Left lung (tissue), 10 donors: ENCODE data around the gene MOB2. TPM values are rescaled to one million over a fixed set of nuclear protein-coding genes. Genes with fewer than 3 reads are reported as not detected.
A peak's percentile ranks its signal among the peaks of the same experiment; 100 is the strongest.

Experiments
- ATAC-seq: fragments of 200-7000 bp; cut with Tn5 transposase; one replicate; pipeline ENCODE4 v1.9.1; 2020; ENCODE audit warnings: moderate library complexity
- DNase-seq, 4 donors: peaks; one replicate each; pipeline ENCODE4 v3.0.0-alpha.2; 2013 to 2020
- H3K27ac ChIP-seq, 2 donors: fragments of 200-600 bp; sonication (generic) in 1 of 2; one replicate each; pipeline versions ENCODE4 v1.5.0 to v1.8.0; 2020 to 2021
- H3K27me3 ChIP-seq, 2 donors: fragments of 200-600 bp; sonication (generic) in 1 of 2; one replicate each; pipeline versions ENCODE4 v1.5.0 to v1.8.0; 2020 to 2021
- H3K36me3 ChIP-seq, 2 donors: fragments of 200-600 bp; sonication (generic) in 1 of 2; one replicate each; pipeline versions ENCODE4 v1.5.0 to v1.8.0; 2020 to 2021
- H3K4me1 ChIP-seq, 2 donors: fragments of 200-600 bp; one replicate each; pipeline ENCODE4 v1.8.0; 2021
- H3K4me3 ChIP-seq, 2 donors: fragments of 200-600 bp; sonication (generic) in 1 of 2; one replicate each; pipeline versions ENCODE4 v1.5.0 to v1.8.0; 2020 to 2021; ENCODE audit warnings: mild to moderate bottlenecking in 1 of 2
- H3K9me3 ChIP-seq, 2 donors: fragments of 200-600 bp; sonication (generic) in 1 of 2; one replicate each; pipeline versions ENCODE4 v1.5.0 to v1.8.0; 2020 to 2021
- CTCF ChIP-seq, 2 donors: fragments of 200-600 bp; sonication (generic) in 1 of 2; IDR thresholded peaks; one replicate each; pipeline versions ENCODE4 v1.5.0 to v1.8.0; 2021; ENCODE audit warnings: antibody characterized with exemption in 2 of 2
- intact Hi-C, 2 donors: fragments of 100-400 bp; cut with DNase I; formaldehyde crosslinking; loops; one replicate each; pipeline versions ENCODE4 v1.11.2 to v1.14.2; 2022
- polyA plus RNA-seq, 6 donors: library from polyadenylated mRNA; unstranded; fragments of 120-200 nt; gene quantifications; one replicate each; pipeline ENCODE4 v1.2.1, GENCODE V29; 2013; ENCODE audit not compliant: insufficient read length in 6 of 6
- total RNA-seq, 2 donors: library from RNA; stranded (reverse); fragmentation: NEBNext Ultra II Directional; extraction: Animal tissue kit (Norgen Biotek cat#: 25700); gene quantifications; one replicate each; pipeline ENCODE4 v1.2.1, GENCODE V29; 2021
- donor health status: DM: no; HTN: yes; CAD: no.
- donor health status: DM: no; HTN: no; CAD: no.

Gene MOB2
- total and polyA plus RNA-seq, 8 donors = 36.1 to 41.3 (median 37.3) TPM

DNA sequence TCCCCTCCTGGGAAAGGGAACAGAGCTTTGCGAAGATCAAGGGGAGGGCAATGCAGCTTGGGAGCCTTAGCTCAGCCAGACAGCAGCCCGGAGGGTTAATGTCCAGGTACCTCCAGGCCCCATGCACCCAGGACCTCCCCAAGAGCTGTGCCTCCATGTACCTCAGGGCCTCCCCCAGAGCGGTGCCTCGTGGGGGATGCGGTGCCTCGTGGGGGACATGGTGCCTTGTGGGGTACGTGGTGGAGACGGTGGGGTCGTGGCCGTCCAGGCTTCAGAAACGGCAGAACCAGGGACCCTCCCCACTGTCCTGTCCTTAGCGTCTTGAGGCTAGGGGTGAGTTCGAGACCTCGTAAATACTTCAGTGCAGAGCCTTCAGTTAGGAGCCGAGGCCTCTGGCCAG is 63.6 kb downstream of the MOB2 start:
- TF ChIP-seq CTCF (IDR thresholded peaks at IDR 0.05) = no peak
- Histone ChIP-seq H3K4me3 (no peak overlapping the region), H3K4me1 (no peaks in the 10 kb centered on the region), H3K27me3 (peaks cover 0 to 44% of the 10 kb centered on the region in 2 donors), H3K27ac (no peak overlapping the region), H3K36me3 (no peaks in the 10 kb centered on the region), H3K9me3 (peaks cover 0 to 20% of the 10 kb centered on the region in 2 donors)
- DNase-seq (no peak), ATAC-seq (no peak)
- intact Hi-C loops = no loop called here

DNA sequence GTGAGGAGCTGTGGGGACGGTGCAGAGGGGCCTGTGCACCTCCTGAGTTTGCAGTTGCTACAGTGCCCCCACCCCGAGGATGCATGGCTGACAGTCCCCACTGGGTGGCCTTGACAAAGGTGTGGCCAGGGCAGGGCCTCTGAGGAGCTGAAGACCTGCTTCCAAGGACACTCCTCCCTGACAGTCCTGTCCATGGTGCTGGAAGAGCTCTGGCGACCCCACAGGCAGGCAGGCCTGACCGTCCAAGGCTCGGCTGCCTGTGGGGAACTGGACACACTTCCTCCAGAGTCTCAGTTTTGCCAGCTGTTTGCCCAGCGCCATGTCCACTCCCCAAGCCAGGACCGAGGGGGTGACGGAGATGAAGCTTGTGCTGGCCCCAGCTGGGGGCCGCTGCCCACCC is 64.1 kb downstream of the MOB2 start:
- TF ChIP-seq CTCF (IDR thresholded peaks at IDR 0.05) = no peak
- ATAC-seq = no peak
- peak in 1 of 4 donors; percentile 14 for DNase-seq
- Histone ChIP-seq H3K36me3 (no peaks in the 10 kb centered on the region), H3K27me3 (peaks cover 0 to 44% of the 10 kb centered on the region in 2 donors), H3K9me3 (peaks cover 0 to 22% of the 10 kb centered on the region in 2 donors), H3K4me3 (no peak overlapping the region), H3K4me1 (no peaks in the 10 kb centered on the region), H3K27ac (no peak overlapping the region)
- intact Hi-C loops = no loop called here

GRCh38 chr11:1421291-1421690 is 65.3 kb downstream of the MOB2 start:
- no peak for TF ChIP-seq CTCF (IDR thresholded peaks at IDR 0.05)
- H3K27me3 ChIP-seq = peaks cover 0 to 37% of the 10 kb centered on the region in 2 donors
- no peak for ATAC-seq
- no peaks in the 10 kb centered on the region for H3K36me3 ChIP-seq
- DNase-seq = no peak
- peaks cover 0 to 32% of the 10 kb centered on the region in 2 donors for H3K9me3 ChIP-seq
- intact Hi-C loops = no loop called here
- H3K27ac ChIP-seq = no peak overlapping the region
- no peaks in the 10 kb centered on the region for H3K4me1 ChIP-seq
- no peak overlapping the region for H3K4me3 ChIP-seq

- Histone ChIP-seq H3K4me1 (no peaks in the 10 kb centered on the region), H3K27me3 (peaks cover 0 to 23% of the 10 kb centered on the region in 2 donors), H3K27ac (no peak overlapping the region), H3K9me3 (peaks cover 0 to 43% of the 10 kb centered on the region in 2 donors), H3K36me3 (no peaks in the 10 kb centered on the region), H3K4me3 (no peak overlapping the region)
- intact Hi-C loops = no loop called here
- TF ChIP-seq CTCF (IDR thresholded peaks at IDR 0.05) = no peak
- DNase-seq (no peak), ATAC-seq (no peak)
Observed at GRCh38 chr11:1419811-1420210, 66.8 kb downstream of the MOB2 start.

Other genes starting within 250 kb of the MOB2 start
- gene TOLLIP, start 177.1 kb downstream of the MOB2 start, total RNA-seq = 10 to 100 TPM; 54.7 to 63.5 TPM
- 10 to 100 TPM; 22.4 to 32.6 (median 25.0) TPM for gene TOLLIP, start 177.1 kb downstream of the MOB2 start, polyA plus RNA-seq
- gene BRSK2, start 96.8 kb downstream of the MOB2 start, total RNA-seq = under 1 TPM; 0.13 to 0.32 TPM
- gene BRSK2, start 96.8 kb downstream of the MOB2 start, polyA plus RNA-seq = 1 to 10 TPM in 2 of 6 donors, under 1 TPM in 4; 0.39 to 1.1 (median 0.83) TPM
- 10 to 100 TPM in 1 of 2 donors, 1 to 10 TPM in 1; 9.9 to 21.8 TPM for gene DUSP8, start 85.5 kb upstream of the MOB2 start, total RNA-seq
- gene DUSP8, start 85.5 kb upstream of the MOB2 start, polyA plus RNA-seq = 1 to 10 TPM in 5 of 6 donors, under 1 TPM in 1; 0.80 to 2.0 (median 1.6) TPM
- not detected for gene KRTAP5-1, start 98.5 kb upstream of the MOB2 start, total RNA-seq
- gene KRTAP5-1, start 98.5 kb upstream of the MOB2 start, polyA plus RNA-seq = under 1 TPM in 1 of 6 donors, not detected in 5; 0.21 TPM
- gene KRTAP5-2, start 111.5 kb upstream of the MOB2 start, total RNA-seq = not detected
- gene KRTAP5-2, start 111.5 kb upstream of the MOB2 start, polyA plus RNA-seq = not detected
- not detected for gene KRTAP5-3, start 121.7 kb upstream of the MOB2 start, total RNA-seq
- gene KRTAP5-3, start 121.7 kb upstream of the MOB2 start, polyA plus RNA-seq = not detected
- not detected for gene KRTAP5-4, start 135.4 kb upstream of the MOB2 start, total RNA-seq
- gene KRTAP5-4, start 135.4 kb upstream of the MOB2 start, polyA plus RNA-seq = not detected
- not detected for gene KRTAP5-5, start 143.0 kb upstream of the MOB2 start, total RNA-seq
- gene KRTAP5-5, start 143.0 kb upstream of the MOB2 start, polyA plus RNA-seq = not detected
- not detected for gene KRTAP5-6, start 210.4 kb upstream of the MOB2 start, total RNA-seq
- not detected for gene KRTAP5-6, start 210.4 kb upstream of the MOB2 start, polyA plus RNA-seq